ENCODE results near the gene ABCA6. TPM values are rescaled to one million over a fixed set of nuclear protein-coding genes. Genes with fewer than 3 reads are reported as not detected.

The ABCA6 gene
- polyA plus RNA-seq, 2 of the 4 experiments (the other 2 are of a cell fraction): 0.05 TPM; not detected in 1

- no peak for FAIRE-seq
- Histone ChIP-seq H3K27ac (no peak overlapping the region), H3K9me3 (no peaks in the 10 kb centered on the region), H3K4me2 (no peak overlapping the region), H3K4me3 (no peak overlapping the region), H3K4me1 (no peaks in the 10 kb centered on the region; the same call in 2 of the 3 replicates)
- 72% methylated on average over 5 of the region's 5 CpGs for WGBS (ENCODE audit: missing lambda C conversion rate)
- CTCF ChIA-PET: interaction anchor here (1.2 kb wide), 1 partner anchor 274 kb away, joined by 3 read pairs; no protein-coding TSS in a partner anchor
- no peak for DNase-seq (ENCODE audit: low read depth in 1 of 2, low spot score in 1 of 2)
- POLR2A ChIA-PET: no interaction called here
- ATAC-seq: no peak
- no peak for TF ChIP-seq RARB (CRISPR knock-in tag; IDR thresholded peaks at IDR 0.05)
- TF ChIP-seq CEBPB (IDR thresholded peaks at IDR 0.05): no peak
- no peak for TF ChIP-seq CBX2 (IDR thresholded peaks at IDR 0.05; ENCODE audit: borderline replicate concordance, low read depth)
- TF ChIP-seq HOXA7 (CRISPR knock-in tag; IDR thresholded peaks at IDR 0.05): no peak
- no peak for TF ChIP-seq EP300 (IDR thresholded peaks at IDR 0.05)
- no peak for TF ChIP-seq GATA3 (IDR thresholded peaks at IDR 0.05; ENCODE audit: borderline replicate concordance)
- no peak for TF ChIP-seq TFCP2L1 (CRISPR knock-in tag; IDR thresholded peaks at IDR 0.05)
These were observed 90.5 kb downstream of the ABCA6 start for GRCh38 chr17:69050999-69051775.

GRCh38 chr17:69048634-69049033, 93.1 kb downstream of the ABCA6 start:
- no peak for ATAC-seq
- ChIA-PET POLR2A (no interaction called here), CTCF (interaction anchor here (1.0 kb wide), 1 partner anchor 9 kb away, joined by 3 read pairs; no protein-coding TSS in a partner anchor)
- WGBS (ENCODE audit: missing lambda C conversion rate): 41% methylated on average over 2 of the region's 2 CpGs
- H3K27ac ChIP-seq: no peak overlapping the region
- FAIRE-seq: no peak
- H3K4me1 ChIP-seq: no peaks in the 10 kb centered on the region; the same call in 2 of the 3 replicates
- no peak overlapping the region for H3K4me3 ChIP-seq
- DNase-seq (ENCODE audit: low read depth in 1 of 2, low spot score in 1 of 2): no peak
- no peaks in the 10 kb centered on the region for H3K9me3 ChIP-seq
- H3K4me2 ChIP-seq: no peak overlapping the region
- TF ChIP-seq FOSB (CRISPR knock-in tag; IDR thresholded peaks at IDR 0.05): no peak
- no peak for TF ChIP-seq RARB (CRISPR knock-in tag; IDR thresholded peaks at IDR 0.05)

GRCh38 chr17:69047368-69048263, 94.1 kb downstream of the ABCA6 start:
- H3K4me1 ChIP-seq: no peaks in the 10 kb centered on the region; the same call in 2 of the 3 replicates
- DNase-seq (ENCODE audit: low read depth in 1 of 2, low spot score in 1 of 2): peak in 1 of 2 experiments; percentile 25
- ChIA-PET POLR2A (no interaction called here), CTCF (interaction anchor here (1.0 kb wide), 1 partner anchor 10 kb away, joined by 3 read pairs; no protein-coding TSS in a partner anchor)
- peak overlapping the region; percentile 7; the same call in 1 of the 3 replicates for H3K4me2 ChIP-seq
- 0 out of 6 replicates have a peak overlapping the region, but pooled peaks have one; percentile 1 to 2 for H3K27ac ChIP-seq
- TF ChIP-seq CHD2 (IDR thresholded peaks at IDR 0.05; ENCODE audit: low read length, partially characterized antibody) (no peak), PBX3 (IDR thresholded peaks at IDR 0.05) (no peak), KDM1A (IDR thresholded peaks at IDR 0.05; ENCODE audit: low read depth) (no peak), ZC3H11A (IDR thresholded peaks at IDR 0.05) (no peak), HOXB13 (CRISPR knock-in tag; IDR thresholded peaks at IDR 0.05; ENCODE audit: low read depth) (no peak), ESRRA (IDR thresholded peaks at IDR 0.05; ENCODE audit: borderline replicate concordance, low read length) (no peak), EP300 (IDR thresholded peaks at IDR 0.05) (no peak), RCOR1 (IDR thresholded peaks at IDR 0.05; ENCODE audit: low read depth, low read length) (no peak), MAZ (IDR thresholded peaks at IDR 0.05; ENCODE audit: borderline replicate concordance, low read depth, low read length) (no peak), RFX5 (IDR thresholded peaks at IDR 0.05) (no peak), EHMT2 (IDR thresholded peaks at IDR 0.05; ENCODE audit: low read depth) (no peak)
- FAIRE-seq: no peak
- no peak for ATAC-seq
- WGBS (ENCODE audit: missing lambda C conversion rate): 13% methylated on average over 3 of the region's 3 CpGs
- no peaks in the 10 kb centered on the region for H3K9me3 ChIP-seq
- no peak overlapping the region for H3K4me3 ChIP-seq
